ENCODE results near the gene PHLPP1.
"Not testable (repeated sequence)": the region's sequence is repeated elsewhere in the genome, so short reads cannot be mapped to it uniquely, and the experiment has no call there.

Gene PHLPP1

GRCh38 chr18:62899534-62899933 is 184.2 kb downstream of the PHLPP1 start:
- H3K4me3 ChIP-seq (replicated peaks in 1 of 2; ENCODE audit: low read depth in 2 of 2, low read length in 2 of 2) = no peak overlapping the region
- TF ChIP-seq CTCF (IDR thresholded peaks at IDR 0.05; ENCODE audit: low read depth, low read length) = no peak
- no peak for DNase-seq (ENCODE audit: low read depth in 2 of 2)

GRCh38 chr18:62900132-62900883 is 185.0 kb downstream of the PHLPP1 start:
- no peak for TF ChIP-seq CTCF (IDR thresholded peaks at IDR 0.05; ENCODE audit: low read depth, low read length)
- DNase-seq (ENCODE audit: low read depth in 2 of 2) = no peak
- H3K4me3 ChIP-seq (replicated peaks in 1 of 2; ENCODE audit: low read depth in 2 of 2, low read length in 2 of 2) = no peak overlapping the region

GRCh38 chr18:62902776-62903175 is 187.4 kb downstream of the PHLPP1 start:
- no peak for TF ChIP-seq CTCF (IDR thresholded peaks at IDR 0.05; ENCODE audit: low read depth, low read length)
- H3K4me3 ChIP-seq (replicated peaks in 1 of 2; ENCODE audit: low read depth in 2 of 2, low read length in 2 of 2) = no peak overlapping the region
- no peak for DNase-seq (ENCODE audit: low read depth in 2 of 2)

GRCh38 chr18:62904396-62905285 is 189.3 kb downstream of the PHLPP1 start:
- DNase-seq (ENCODE audit: low read depth in 2 of 2) = no peak
- no peak overlapping the region for H3K4me3 ChIP-seq (replicated peaks in 1 of 2; ENCODE audit: low read depth in 2 of 2, low read length in 2 of 2)
- TF ChIP-seq CTCF (IDR thresholded peaks at IDR 0.05; ENCODE audit: low read depth, low read length) = no peak

- no peak for DNase-seq (ENCODE audit: low read depth in 2 of 2)
- TF ChIP-seq CTCF (IDR thresholded peaks at IDR 0.05; ENCODE audit: low read depth, low read length) = no peak
- H3K4me3 ChIP-seq (replicated peaks in 1 of 2; ENCODE audit: low read depth in 2 of 2, low read length in 2 of 2) = no peak overlapping the region
These were observed 197.5 kb downstream of the PHLPP1 start for GRCh38 chr18:62912885-62913284.

- not testable (repeated sequence) for H3K4me3 ChIP-seq (replicated peaks in 1 of 2; ENCODE audit: low read depth in 2 of 2, low read length in 2 of 2); DNase-seq (ENCODE audit: low read depth in 2 of 2)
These were observed 198.5 kb downstream of the PHLPP1 start for GRCh38 chr18:62913824-62914223.

GRCh38 chr18:62914871-62915392 is 199.6 kb downstream of the PHLPP1 start:
- H3K4me3 ChIP-seq (replicated peaks in 1 of 2; ENCODE audit: low read depth in 2 of 2, low read length in 2 of 2) = no peak overlapping the region
- no peak for DNase-seq (ENCODE audit: low read depth in 2 of 2)
- TF ChIP-seq CTCF (IDR thresholded peaks at IDR 0.05; ENCODE audit: low read depth, low read length) = no peak
